Natural killer cell (primary cell): ENCODE data around the gene EFCAB8. TPM values are rescaled to one million over a fixed set of nuclear protein-coding genes. Genes with fewer than 3 reads are reported as not detected.

Source experiments
- ATAC-seq, 3 donors: fragments of 150-1000 bp in 2 of 3; fragments of 200-7000 bp in 1 of 3; cut with Tn5 transposase; 1 replicate in 1 of 3; 2 replicates in 2 of 3; pipeline ENCODE4 v1.10.0; 2021; ENCODE audit warnings: mild to moderate bottlenecking in 2 of 3, moderate library complexity in 2 of 3
- DNase-seq, 2 donors: peaks; one replicate each; pipeline versions ENCODE4 v3.0.0 to v3.0.0-alpha.2; 2013 to 2021; ENCODE audit warnings: mixed read lengths in 1 of 2
- H3K27ac ChIP-seq: one replicate; pipeline ENCODE4 v1.5.1; 2013; ENCODE audit warnings: mild to moderate bottlenecking, low read length
- H3K27me3 ChIP-seq: one replicate; pipeline ENCODE4 v1.6.1; 2013; ENCODE audit warnings: low read length; ENCODE audit not compliant: control insufficient read depth, insufficient read depth
- H3K36me3 ChIP-seq: one replicate; pipeline ENCODE4 v1.6.1; 2013; ENCODE audit warnings: low read length; ENCODE audit not compliant: control insufficient read depth, insufficient read depth
- H3K4me1 ChIP-seq: one replicate; pipeline ENCODE4 v1.6.1; 2013; ENCODE audit warnings: low read length; ENCODE audit not compliant: control insufficient read depth, insufficient read depth
- H3K4me3 ChIP-seq: one replicate; pipeline ENCODE4 v1.5.1; 2013; ENCODE audit warnings: low read length
- H3K9me3 ChIP-seq: one replicate; pipeline ENCODE4 v1.6.1; 2013; ENCODE audit warnings: low read length; ENCODE audit not compliant: control insufficient read depth, insufficient read depth
- H3K27ac Mint-ChIP-seq, 2 donors: one replicate each; pipeline ENCODE4 v1.8.0; 2022; ENCODE audit warnings: mild to moderate bottlenecking in 2 of 2, mixed read lengths in 2 of 2, moderate library complexity in 1 of 2
- H3K27me3 Mint-ChIP-seq, 2 donors: one replicate each; pipeline ENCODE4 v1.8.0; 2022; ENCODE audit warnings: low read depth in 2 of 2, mixed read lengths in 2 of 2
- H3K36me3 Mint-ChIP-seq: one replicate; pipeline ENCODE4 v1.8.0; 2022; ENCODE audit warnings: mixed read lengths
- H3K4me1 Mint-ChIP-seq, 2 donors: one replicate each; pipeline ENCODE4 v1.8.0; 2022; ENCODE audit warnings: mixed read lengths in 2 of 2
- H3K4me3 Mint-ChIP-seq: one replicate; pipeline ENCODE4 v1.8.0; 2022; ENCODE audit warnings: mild to moderate bottlenecking, moderate library complexity, mixed read lengths
- H3K9me3 Mint-ChIP-seq, 2 donors: one replicate each; pipeline ENCODE4 v1.8.0; 2022; ENCODE audit warnings: mixed read lengths in 2 of 2
- WGBS: methylation state at CpG from one replicate; pipeline ENCODE4 v1.1.7; 2013; ENCODE audit warnings: missing lambda C conversion rate; ENCODE audit not compliant: insufficient coverage; 5-methylcytosine and 5-hydroxymethylcytosine counted together
- intact Hi-C: fragments of 100-400 bp; cut with micrococcal nuclease; formaldehyde crosslinking; loops from one replicate; pipeline ENCODE4 v1.14.2; 2022
- total RNA-seq, 4 donors: library from RNA; stranded (reverse); fragments of 120-200 nt in 1 of 4; gene quantifications; one replicate each; pipeline versions ENCODE4 v1.2.3 to v1.2.4, GENCODE V29; 2013 to 2022
- TF ChIP-seq, protein P1 (sequence below): fragments of 200-600 bp; IDR thresholded peaks from one replicate; pipeline ENCODE4 v1.8.0; 2022; ENCODE audit warnings: antibody characterized with exemption

EFCAB8 gene
- total RNA-seq, 3 donors from 2014 or later (not counting 1 experiment from before 2014, with no cell fraction given): 1.2 to 2.9 (median 2.3) TPM

- intact Hi-C loops: no loop called here
- TF ChIP-seq, protein P1, sequence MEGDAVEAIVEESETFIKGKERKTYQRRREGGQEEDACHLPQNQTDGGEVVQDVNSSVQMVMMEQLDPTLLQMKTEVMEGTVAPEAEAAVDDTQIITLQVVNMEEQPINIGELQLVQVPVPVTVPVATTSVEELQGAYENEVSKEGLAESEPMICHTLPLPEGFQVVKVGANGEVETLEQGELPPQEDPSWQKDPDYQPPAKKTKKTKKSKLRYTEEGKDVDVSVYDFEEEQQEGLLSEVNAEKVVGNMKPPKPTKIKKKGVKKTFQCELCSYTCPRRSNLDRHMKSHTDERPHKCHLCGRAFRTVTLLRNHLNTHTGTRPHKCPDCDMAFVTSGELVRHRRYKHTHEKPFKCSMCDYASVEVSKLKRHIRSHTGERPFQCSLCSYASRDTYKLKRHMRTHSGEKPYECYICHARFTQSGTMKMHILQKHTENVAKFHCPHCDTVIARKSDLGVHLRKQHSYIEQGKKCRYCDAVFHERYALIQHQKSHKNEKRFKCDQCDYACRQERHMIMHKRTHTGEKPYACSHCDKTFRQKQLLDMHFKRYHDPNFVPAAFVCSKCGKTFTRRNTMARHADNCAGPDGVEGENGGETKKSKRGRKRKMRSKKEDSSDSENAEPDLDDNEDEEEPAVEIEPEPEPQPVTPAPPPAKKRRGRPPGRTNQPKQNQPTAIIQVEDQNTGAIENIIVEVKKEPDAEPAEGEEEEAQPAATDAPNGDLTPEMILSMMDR: no peak
- WGBS: 75% methylated on average over 3 of the region's 4 CpGs
- Mint-ChIP-seq H3K27me3 (peaks cover 0 to 2% of the 10 kb centered on the region in 2 donors), H3K27ac (no peak overlapping the region), H3K9me3 (no peaks in the 10 kb centered on the region), H3K4me1 (no peaks in the 10 kb centered on the region), H3K36me3 (no peaks in the 10 kb centered on the region), H3K4me3 (no peak overlapping the region)
- no peaks in the 10 kb centered on the region for H3K36me3 ChIP-seq
- ATAC-seq (no peak), DNase-seq (no peak)
- no peaks in the 10 kb centered on the region for H3K27me3 ChIP-seq
- H3K4me3 ChIP-seq: no peak overlapping the region
- no peaks in the 10 kb centered on the region for H3K4me1 ChIP-seq
- H3K9me3 ChIP-seq: no peaks in the 10 kb centered on the region
- H3K27ac ChIP-seq: no peak overlapping the region
Observed at GRCh38 chr20:32934580-32934979, 75.9 kb downstream of the EFCAB8 start.

- H3K27ac Mint-ChIP-seq: no peak overlapping the region
- no peaks in the 10 kb centered on the region for H3K36me3 Mint-ChIP-seq
- TF ChIP-seq, protein P1: no peak
- no peak overlapping the region for H3K4me3 Mint-ChIP-seq
- no peaks in the 10 kb centered on the region for H3K27me3 ChIP-seq
- 77% methylated on average over 4 of the region's 4 CpGs for WGBS
- H3K4me3 ChIP-seq: no peak overlapping the region
- no peak for DNase-seq
- intact Hi-C loops: no loop called here
- H3K9me3 ChIP-seq: no peaks in the 10 kb centered on the region
- no peaks in the 10 kb centered on the region for H3K4me1 ChIP-seq
- no peak overlapping the region for H3K27ac ChIP-seq
- H3K36me3 ChIP-seq: no peaks in the 10 kb centered on the region
- ATAC-seq: no peak
- H3K9me3 Mint-ChIP-seq: no peaks in the 10 kb centered on the region
- H3K27me3 Mint-ChIP-seq: peaks cover 6 to 8% of the 10 kb centered on the region in 2 donors
- no peaks in the 10 kb centered on the region for H3K4me1 Mint-ChIP-seq
Observed at GRCh38 chr20:32941155-32941885, 82.6 kb downstream of the EFCAB8 start.

GRCh38 chr20:32943490-32944052 lies 84.8 kb downstream of the EFCAB8 start:
- Histone ChIP-seq H3K9me3 (no peaks in the 10 kb centered on the region), H3K4me3 (no peak overlapping the region), H3K4me1 (no peaks in the 10 kb centered on the region), H3K36me3 (no peaks in the 10 kb centered on the region), H3K27me3 (no peaks in the 10 kb centered on the region), H3K27ac (no peak overlapping the region)
- Mint-ChIP-seq H3K4me3 (no peak overlapping the region), H3K9me3 (no peaks in the 10 kb centered on the region), H3K27ac (no peak overlapping the region), H3K36me3 (no peaks in the 10 kb centered on the region), H3K27me3 (peaks cover 9 to 15% of the 10 kb centered on the region in 2 donors), H3K4me1 (no peaks in the 10 kb centered on the region)
- ATAC-seq (no peak), DNase-seq (no peak)
- TF ChIP-seq, protein P1: no peak
- 96% methylated on average over 7 of the region's 7 CpGs for WGBS
- intact Hi-C loops: loop anchor here (2.0 kb wide), 1 partner anchor 153 kb away; no protein-coding TSS in a partner anchor
